Endothelial cell of umbilical vein (primary cell): ENCODE results near the gene GNAO1. TPM values are rescaled to one million over a fixed set of nuclear protein-coding genes. Genes with fewer than 3 reads are reported as not detected.

Source experiments
- BruUV-seq: library from RNA; stranded (reverse); fragments of 400-500 nt; replicated peaks from 2 replicates; lab custom pipeline; 2021; lab: Mats Ljungman, UMichigan
- CTCF ChIA-PET: fragments of 300-600, 350-600 bp; sonication (Branson Sonifier 250); formaldehyde crosslinking; loops from one replicate; lab custom pipeline; 2021; ENCODE audit warnings: antibody characterized with exemption, inconsistent platforms; lab: Charles Lee
- POLR2A ChIA-PET: fragments of 300-600, 350-600 bp; sonication (Branson Sonifier 250); formaldehyde crosslinking; loops from one replicate; lab custom pipeline; 2021; ENCODE audit warnings: antibody characterized with exemption, inconsistent platforms; lab: Charles Lee
- DNase-seq: peaks from one replicate; pipeline ENCODE4 v3.0.0-alpha.2; 2011; ENCODE audit warnings: low read depth, low spot score
- FAIRE-seq: peaks from 2 replicates; lab custom pipeline; 2011; peaks lifted over from hg19 to GRCh38; lab: Jason Lieb, UNC
- H2AFZ ChIP-seq: 2 replicates; pipeline ENCODE4 v1.6.0; 2012; ENCODE audit warnings: low read depth, low read length, control low read depth, inconsistent platforms
- H3K27ac ChIP-seq: 2 replicates; pipeline ENCODE4 v1.5.1; 2011; ENCODE audit warnings: low read depth, mild to moderate bottlenecking, control low read depth, low read length, moderate library complexity; ENCODE audit not compliant: insufficient read depth
- H3K27me3 ChIP-seq, 2 experiments: 2 replicates each; pipeline versions ENCODE4 v1.6.0 to v1.6.1; 2011; ENCODE audit warnings: low read length in 2 of 2, mixed read lengths in 1 of 2; ENCODE audit not compliant: control insufficient read depth in 2 of 2, insufficient read depth in 2 of 2
- H3K36me3 ChIP-seq, 2 experiments: 2 replicates in 1 of 2; 3 replicates in 1 of 2; pipeline ENCODE4 v1.5.1; 2011; ENCODE audit warnings: low read length in 2 of 2, mild to moderate bottlenecking in 1 of 2, moderate library complexity in 1 of 2; ENCODE audit not compliant: control insufficient read depth in 2 of 2, insufficient read depth in 2 of 2; ENCODE audit errors: extremely low read depth in 1 of 2
- H3K4me1 ChIP-seq: 3 replicates; pipeline ENCODE4 v1.5.1; 2011; ENCODE audit warnings: mild to moderate bottlenecking, low read length; ENCODE audit not compliant: control insufficient read depth, insufficient read depth; ENCODE audit errors: extremely low read depth
- H3K4me2 ChIP-seq: 2 replicates; pipeline ENCODE4 v1.6.1; 2011; ENCODE audit warnings: low read length, control low read depth, mixed read lengths; ENCODE audit not compliant: insufficient read depth
- H3K4me3 ChIP-seq, 3 experiments: fragments of 200-600 bp in 1 of 3; sonication (generic), shearing (Covaris generic) in 1 of 3; replicated peaks in 1 of 3; 2 replicates each; pipeline ENCODE4 v1.5.1; 2011 to 2016; ENCODE audit warnings: control low read depth in 3 of 3, low read length in 3 of 3, mild to moderate bottlenecking in 2 of 3, inconsistent platforms in 1 of 3, low read depth in 1 of 3, moderate library complexity in 1 of 3; ENCODE audit not compliant: insufficient read depth in 1 of 3
- H3K79me2 ChIP-seq: 2 replicates; pipeline ENCODE4 v1.6.0; 2012; ENCODE audit warnings: low read length, inconsistent platforms; ENCODE audit not compliant: control insufficient read depth, insufficient read depth
- H3K9ac ChIP-seq: replicated peaks from 2 replicates; pipeline ENCODE3; 2011; ENCODE audit warnings: low read length, control low read depth; ENCODE audit not compliant: insufficient read depth; ENCODE audit errors: extremely low read depth
- H3K9me1 ChIP-seq: replicated peaks from 3 replicates; pipeline ENCODE4 v1.6.0; 2011; ENCODE audit warnings: mild to moderate bottlenecking, low read length; ENCODE audit not compliant: control insufficient read depth, insufficient read depth; ENCODE audit errors: extremely low read depth
- H3K9me3 ChIP-seq: replicated peaks from 2 replicates; pipeline ENCODE4 v1.5.1; 2012; ENCODE audit warnings: low read length, inconsistent platforms; ENCODE audit not compliant: control insufficient read depth, insufficient read depth
- H4K20me1 ChIP-seq: replicated peaks from 2 replicates; pipeline ENCODE3; 2011; ENCODE audit warnings: mild to moderate bottlenecking, low read length; ENCODE audit not compliant: control insufficient read depth, insufficient read depth; ENCODE audit errors: extremely low read depth
- CTCF ChIP-seq, 2 donors: IDR thresholded peaks; 1 replicate in 1 of 2; 2 replicates in 1 of 2; pipeline ENCODE4 v1.5.1; 2011; ENCODE audit warnings: low read length in 2 of 2, mild to moderate bottlenecking in 2 of 2, moderate library complexity in 2 of 2, control low read depth in 1 of 2, inconsistent platforms in 1 of 2, low read depth in 1 of 2; ENCODE audit not compliant: insufficient read depth in 1 of 2; ENCODE audit errors: extremely low read depth in 1 of 2
- EZH2 ChIP-seq: IDR thresholded peaks from 2 replicates; pipeline ENCODE4 v1.6.1; 2012; ENCODE audit warnings: borderline replicate concordance, low read depth, mild to moderate bottlenecking, moderate library complexity, low read length, inconsistent platforms; ENCODE audit not compliant: severe bottlenecking
- FOS ChIP-seq: IDR thresholded peaks from 2 replicates; pipeline ENCODE4 v1.6.1; 2011; ENCODE audit warnings: mild to moderate bottlenecking, low read length, moderate library complexity, borderline replicate concordance; ENCODE audit not compliant: insufficient read depth
- GATA2 ChIP-seq: IDR thresholded peaks from 2 replicates; pipeline ENCODE4 v1.7.0; 2011; ENCODE audit warnings: low read depth, mild to moderate bottlenecking, moderate library complexity, mixed read lengths, low read length; ENCODE audit not compliant: insufficient read length, insufficient read depth
- JUN ChIP-seq: IDR thresholded peaks from 2 replicates; pipeline ENCODE4 v1.6.1; 2011; ENCODE audit warnings: borderline replicate concordance, low read depth; ENCODE audit not compliant: insufficient read length, insufficient read depth
- MAX ChIP-seq: IDR thresholded peaks from 2 replicates; pipeline ENCODE4 v1.6.1; 2011; ENCODE audit not compliant: insufficient read depth, insufficient read length
- MYC ChIP-seq: IDR thresholded peaks from one replicate; pipeline ENCODE4 v1.6.1; 2011; ENCODE audit warnings: mild to moderate bottlenecking, low read depth, low read length
- POLR2A ChIP-seq: IDR thresholded peaks from 2 replicates; pipeline ENCODE4 v1.6.1; 2012; ENCODE audit warnings: low read depth, mild to moderate bottlenecking, control low read depth, low read length
- POLR2AphosphoS5 ChIP-seq: IDR thresholded peaks from 2 replicates; pipeline ENCODE4 v1.6.1; 2012; ENCODE audit warnings: low read depth, mild to moderate bottlenecking, control low read depth, low read length, moderate library complexity; ENCODE audit not compliant: insufficient read depth
- dilution Hi-C: fragments of 300-500 bp; cut with MboI; formaldehyde crosslinking; loops from one replicate; pipeline ENCODE4 v1.15.0; 2019; ENCODE audit warnings: low sequenced_read_pairs; ENCODE audit not compliant: extremely low pct_ligation_motif_present
- intact Hi-C: fragments of 100-400 bp; cut with micrococcal nuclease; formaldehyde crosslinking; loops from one replicate; pipeline ENCODE4 v1.10.0; 2022
- polyA plus RNA-seq, 4 experiments: library from polyadenylated mRNA; depleted of rRNA in 3 of 4; stranded (reverse) in 3 of 4; unstranded in 1 of 4; fragments of >200 nt; gene quantifications; 2 replicates each; pipeline versions ENCODE4 v1.2.1 to v1.2.3, GENCODE V29; 2011 to 2012; ENCODE audit warnings: missing spikeins in 1 of 4
- total RNA-seq: library from RNA; stranded (reverse); gene quantifications from 2 replicates; pipeline ENCODE4 v1.2.3, GENCODE V29; 2021

The GNAO1 gene
- total and polyA plus RNA-seq, 2 donors (not counting 3 experiments of a cell fraction or from before 2014, with no cell fraction given), result not detected

GRCh38 chr16:56273615-56274014, 82.3 kb downstream of the GNAO1 start:
- Histone ChIP-seq H3K9me3 (no peaks in the 10 kb centered on the region), H3K79me2 (no peaks in the 10 kb centered on the region), H3K4me3 (no peak overlapping the region), H4K20me1 (no peaks in the 10 kb centered on the region), H3K27me3 (no peaks in the 10 kb centered on the region), H3K27ac (no peak overlapping the region), H2AFZ (no peak overlapping the region), H3K4me1 (no peaks in the 10 kb centered on the region), H3K36me3 (no peaks in the 10 kb centered on the region), H3K9ac (no peak overlapping the region), H3K4me2 (no peak overlapping the region), H3K9me1 (no peaks in the 10 kb centered on the region)
- dilution Hi-C loops (no loop called here), intact Hi-C loops (no loop called here)
- TF ChIP-seq MAX (no peak), EZH2 (no peak), POLR2A (no peak), FOS (no peak), POLR2AphosphoS5 (no peak), CTCF (IDR thresholded peaks at IDR 0.05; ENCODE audit: extremely low read depth in 1 of 2, insufficient read depth in 1 of 2, low read depth in 1 of 2, low read length in 2 of 2) (no peak), GATA2 (no peak), JUN (no peak), MYC (no peak)
- ChIA-PET CTCF (interaction anchor here (1.0 to 1.3 kb wide), 2 partner anchors 11 to 33 kb away, joined by 5 read pairs; no protein-coding TSS in a partner anchor), POLR2A (no interaction called here)
- FAIRE-seq (no peak), DNase-seq (no peak)
- no TSS peak for BruUV-seq
